Hepatocyte (in vitro differentiated cells): ENCODE measurements around the gene LYRM4. TPM values are rescaled to one million over a fixed set of nuclear protein-coding genes. Genes with fewer than 3 reads are reported as not detected.

ENCODE experiments used
- DNase-seq: peaks from one replicate; pipeline ENCODE4 v3.0.0-alpha.2; 2016; ENCODE audit warnings: low spot score
- H2AFZ ChIP-seq: fragments of 200-600 bp; sonication (generic); 2 replicates; pipeline ENCODE4 v1.6.0; 2016; ENCODE audit warnings: antibody characterized with exemption, mild to moderate bottlenecking
- H3K27ac ChIP-seq: fragments of 200-600 bp; sonication (generic); 2 replicates; pipeline ENCODE4 v1.5.1; 2016; ENCODE audit warnings: mild to moderate bottlenecking
- H3K27me3 ChIP-seq: fragments of 200-600 bp; sonication (generic); 2 replicates; pipeline ENCODE4 v1.6.1; 2016
- H3K36me3 ChIP-seq: fragments of 200-600 bp; sonication (generic); replicated peaks from 2 replicates; pipeline ENCODE4 v1.5.1; 2016; ENCODE audit warnings: low read depth; ENCODE audit not compliant: insufficient read depth
- H3K4me1 ChIP-seq: fragments of 200-600 bp; sonication (generic); 2 replicates; pipeline ENCODE4 v1.5.1; 2016; ENCODE audit warnings: mild to moderate bottlenecking, moderate library complexity; ENCODE audit not compliant: insufficient read depth
- H3K4me2 ChIP-seq: fragments of 200-600 bp; sonication (generic); 2 replicates; pipeline ENCODE4 v1.6.0; 2016
- H3K4me3 ChIP-seq: fragments of 200-600 bp; sonication (generic); 2 replicates; pipeline ENCODE4 v1.5.1; 2016; ENCODE audit warnings: mild to moderate bottlenecking
- H3K79me2 ChIP-seq: fragments of 200-600 bp; sonication (generic); 2 replicates; pipeline ENCODE4 v1.6.0; 2017; ENCODE audit warnings: mild to moderate bottlenecking
- H3K9me2 ChIP-seq: fragments of 200-600 bp; sonication (generic); replicated peaks from 2 replicates; pipeline ENCODE4 v1.6.0; 2017; ENCODE audit warnings: mild to moderate bottlenecking; ENCODE audit not compliant: insufficient read depth
- H3K9me3 ChIP-seq: fragments of 200-600 bp; sonication (generic); 2 replicates; pipeline ENCODE4 v1.5.1; 2016; ENCODE audit warnings: low read depth, mild to moderate bottlenecking
- H4K20me1 ChIP-seq: fragments of 200-600 bp; sonication (generic); 2 replicates; pipeline ENCODE4 v1.6.0; 2016; ENCODE audit warnings: mild to moderate bottlenecking; ENCODE audit not compliant: insufficient read depth, poor library complexity, severe bottlenecking
- CTCF ChIP-seq: fragments of 200-600 bp; sonication (generic); IDR thresholded peaks from 2 replicates; pipeline ENCODE4 v1.5.1; 2016; ENCODE audit warnings: antibody characterized with exemption, mild to moderate bottlenecking; ENCODE audit not compliant: poor library complexity
- EZH2 ChIP-seq: fragments of 200-600 bp; sonication (generic); IDR thresholded peaks from 2 replicates; pipeline ENCODE4 v1.6.1; 2016; ENCODE audit warnings: antibody characterized with exemption, mild to moderate bottlenecking, borderline replicate concordance
- EZH2phosphoT487 ChIP-seq: fragments of 200-600 bp; sonication (generic); IDR thresholded peaks from one replicate; pipeline ENCODE4 v1.6.1; 2018; ENCODE audit warnings: antibody characterized with exemption, mild to moderate bottlenecking, low read depth, moderate library complexity; ENCODE audit not compliant: unreplicated experiment, severe bottlenecking
- WGBS: methylation state at CpG from one replicate; pipeline ENCODE4 v1.1.6; 2016; ENCODE audit warnings: low lambda C conversion rate; ENCODE audit errors: missing lambda C conversion rate; 5-methylcytosine and 5-hydroxymethylcytosine counted together
- polyA plus RNA-seq: library from polyadenylated mRNA; unstranded; fragments of >200 nt; fragmentation: Nextera tagmentation; extraction: Ambion mirVana; gene quantifications from 2 replicates; pipeline ENCODE4 v1.2.1, GENCODE V29; 2016
- total RNA-seq: library from RNA; depleted of rRNA; stranded (reverse); fragments of >200 nt; gene quantifications from 2 replicates; pipeline ENCODE4 v1.2.3, GENCODE V29; 2014

LYRM4 gene
- total and polyA plus RNA-seq, 2 experiments from 2014 or later: 20.5 to 22.9 TPM

DNA sequence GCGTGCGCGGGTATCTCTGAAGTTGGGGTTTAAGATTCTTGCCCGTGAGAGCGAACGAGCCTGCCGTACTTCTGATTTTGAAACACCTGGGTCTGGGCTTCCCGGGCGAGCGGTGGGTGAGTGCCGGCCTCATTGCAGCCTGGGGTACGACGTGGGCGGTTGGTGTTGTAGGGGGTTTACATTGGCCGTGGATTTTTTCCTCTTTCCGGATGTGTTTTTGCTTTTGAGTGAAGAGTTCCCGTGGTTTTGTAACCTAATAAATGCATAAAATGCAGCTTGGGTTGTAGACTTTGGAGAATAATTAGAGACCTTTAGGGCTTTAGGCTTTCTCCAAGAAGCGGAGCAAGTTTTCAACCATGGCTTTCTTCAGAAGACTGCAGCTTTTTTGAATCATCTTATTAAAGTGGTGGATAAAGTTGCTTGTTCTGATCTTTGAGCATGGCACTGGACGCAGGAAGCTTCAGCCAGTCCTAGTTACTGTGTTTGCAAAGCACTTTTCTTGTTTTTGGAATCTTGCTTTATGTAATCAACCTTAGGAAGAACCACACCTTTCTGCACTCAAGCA is 877 bp upstream of the LYRM4 start:
- H3K9me3 ChIP-seq: no peaks in the 10 kb centered on the region
- peak overlapping the region; percentile 82 for H3K4me3 ChIP-seq
- WGBS: 2% methylated on average over 19 of the region's 19 CpGs
- no peaks in the 10 kb centered on the region for H3K4me1 ChIP-seq
- DNase-seq: no peak
- H4K20me1 ChIP-seq: no peaks in the 10 kb centered on the region
- H3K4me2 ChIP-seq: peak overlapping the region; percentile 72
- H2AFZ ChIP-seq: peak overlapping the region; percentile 77
- peak overlapping the region; percentile 99 for H3K27ac ChIP-seq
- H3K9me2 ChIP-seq: no peaks in the 10 kb centered on the region
- no peaks in the 10 kb centered on the region for H3K27me3 ChIP-seq
- TF ChIP-seq EZH2 (no peak), CTCF (no peak), EZH2phosphoT487 (no peak)
- no peaks in the 10 kb centered on the region for H3K36me3 ChIP-seq
- H3K79me2 ChIP-seq: peaks cover 56% of the 10 kb centered on the region

GRCh38 chr6:5260111-5260620 is 584 bp downstream of the LYRM4 start:
- TF ChIP-seq EZH2: no peak
- TF ChIP-seq CTCF: no peak
- TF ChIP-seq EZH2phosphoT487: no peak
- peak overlapping the region; percentile 82 for H3K4me3 ChIP-seq
- peak; percentile 79 for DNase-seq
- 2% methylated on average over 21 of the region's 22 CpGs for WGBS
- no peaks in the 10 kb centered on the region for H3K9me3 ChIP-seq
- H3K79me2 ChIP-seq: peaks cover 48% of the 10 kb centered on the region
- H3K36me3 ChIP-seq: no peaks in the 10 kb centered on the region
- H3K9me2 ChIP-seq: no peaks in the 10 kb centered on the region
- no peaks in the 10 kb centered on the region for H3K27me3 ChIP-seq
- peak overlapping the region; percentile 72 for H3K4me2 ChIP-seq
- H4K20me1 ChIP-seq: no peaks in the 10 kb centered on the region
- H3K4me1 ChIP-seq: no peaks in the 10 kb centered on the region
- H2AFZ ChIP-seq: peak overlapping the region; percentile 77
- peak overlapping the region; percentile 99 for H3K27ac ChIP-seq

DNA sequence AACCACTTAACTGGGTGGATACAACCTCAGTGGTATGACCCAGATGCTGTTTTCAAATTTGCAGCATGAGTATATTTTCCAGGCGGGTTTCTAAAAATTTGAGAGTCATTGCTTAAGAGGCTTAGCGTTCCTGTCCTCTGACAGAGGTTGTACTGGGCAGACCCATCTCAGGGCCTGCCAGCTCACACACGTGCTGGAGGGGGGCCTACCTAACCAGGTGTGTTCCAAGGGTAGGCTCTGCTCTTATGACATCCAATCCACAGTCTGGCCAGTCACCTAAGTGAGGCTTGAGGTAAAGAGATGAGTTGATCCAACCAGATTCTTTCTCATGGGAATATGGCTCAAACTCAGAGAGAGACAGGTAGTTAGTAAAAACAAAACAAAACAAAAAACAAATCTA is 1.3 kb downstream of the LYRM4 start:
- Histone ChIP-seq H4K20me1 (no peaks in the 10 kb centered on the region), H3K4me3 (no peak overlapping the region), H3K4me2 (peak overlapping the region; percentile 72), H3K9me2 (no peaks in the 10 kb centered on the region), H3K9me3 (no peaks in the 10 kb centered on the region), H3K27ac (peak overlapping the region; percentile 99), H3K36me3 (no peaks in the 10 kb centered on the region), H3K4me1 (no peaks in the 10 kb centered on the region), H3K27me3 (no peaks in the 10 kb centered on the region), H2AFZ (peak overlapping the region; percentile 77), H3K79me2 (peaks cover 43% of the 10 kb centered on the region)
- WGBS: 76% methylated on average over 3 of the region's 3 CpGs
- no peak for TF ChIP-seq EZH2phosphoT487
- no peak for TF ChIP-seq EZH2
- TF ChIP-seq CTCF: no peak
- no peak for DNase-seq

DNA sequence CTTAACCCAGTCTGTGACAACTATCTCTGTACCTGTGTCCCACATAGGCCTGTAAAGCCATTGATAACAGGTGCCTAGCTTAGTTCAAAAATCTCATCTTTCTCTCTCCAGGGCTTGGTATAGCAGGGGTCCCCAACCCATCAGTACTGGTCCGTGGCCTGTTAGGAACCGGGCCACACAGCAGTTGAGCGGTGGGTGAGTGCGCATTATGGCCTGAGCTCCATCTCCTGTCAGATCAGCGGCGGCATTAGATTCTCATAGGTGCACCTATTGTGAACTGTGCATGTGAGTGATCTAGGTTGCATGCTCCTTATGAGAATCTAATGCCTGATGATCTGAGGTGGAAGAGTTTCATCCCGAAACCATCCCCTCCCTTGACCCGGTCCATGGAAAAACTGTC is 3.4 kb downstream of the LYRM4 start:
- Histone ChIP-seq H3K27me3 (no peaks in the 10 kb centered on the region), H3K4me3 (no peak overlapping the region), H3K4me1 (no peaks in the 10 kb centered on the region), H3K79me2 (peaks cover 22% of the 10 kb centered on the region), H3K27ac (no peak overlapping the region), H3K4me2 (no peak overlapping the region), H3K9me3 (no peaks in the 10 kb centered on the region), H4K20me1 (no peaks in the 10 kb centered on the region), H2AFZ (no peak overlapping the region), H3K9me2 (no peaks in the 10 kb centered on the region), H3K36me3 (no peaks in the 10 kb centered on the region)
- 97% methylated on average over 8 of the region's 8 CpGs for WGBS
- DNase-seq: no peak
- TF ChIP-seq EZH2: no peak
- TF ChIP-seq CTCF: no peak
- TF ChIP-seq EZH2phosphoT487: no peak
